Natural killer cell (primary cell): Measurements from ENCODE around the gene RAET1E. TPM values are rescaled to one million over a fixed set of nuclear protein-coding genes. Genes with fewer than 3 reads are reported as not detected.
"Not testable (repeated sequence)": the region's sequence is repeated elsewhere in the genome, so short reads cannot be mapped to it uniquely, and the experiment has no call there.

Experiments used
- ATAC-seq, 3 donors: fragments of 150-1000 bp in 2 of 3; fragments of 200-7000 bp in 1 of 3; cut with Tn5 transposase; 1 replicate in 1 of 3; 2 replicates in 2 of 3; pipeline ENCODE4 v1.10.0; 2021; ENCODE audit warnings: mild to moderate bottlenecking in 2 of 3, moderate library complexity in 2 of 3
- DNase-seq, 2 donors: peaks; one replicate each; pipeline versions ENCODE4 v3.0.0 to v3.0.0-alpha.2; 2013 to 2021; ENCODE audit warnings: mixed read lengths in 1 of 2
- H3K27ac ChIP-seq: one replicate; pipeline ENCODE4 v1.5.1; 2013; ENCODE audit warnings: mild to moderate bottlenecking, low read length
- H3K27me3 ChIP-seq: one replicate; pipeline ENCODE4 v1.6.1; 2013; ENCODE audit warnings: low read length; ENCODE audit not compliant: control insufficient read depth, insufficient read depth
- H3K36me3 ChIP-seq: one replicate; pipeline ENCODE4 v1.6.1; 2013; ENCODE audit warnings: low read length; ENCODE audit not compliant: control insufficient read depth, insufficient read depth
- H3K4me1 ChIP-seq: one replicate; pipeline ENCODE4 v1.6.1; 2013; ENCODE audit warnings: low read length; ENCODE audit not compliant: control insufficient read depth, insufficient read depth
- H3K4me3 ChIP-seq: one replicate; pipeline ENCODE4 v1.5.1; 2013; ENCODE audit warnings: low read length
- H3K9me3 ChIP-seq: one replicate; pipeline ENCODE4 v1.6.1; 2013; ENCODE audit warnings: low read length; ENCODE audit not compliant: control insufficient read depth, insufficient read depth
- H3K27ac Mint-ChIP-seq, 2 donors: one replicate each; pipeline ENCODE4 v1.8.0; 2022; ENCODE audit warnings: mild to moderate bottlenecking in 2 of 2, mixed read lengths in 2 of 2, moderate library complexity in 1 of 2
- H3K27me3 Mint-ChIP-seq, 2 donors: one replicate each; pipeline ENCODE4 v1.8.0; 2022; ENCODE audit warnings: low read depth in 2 of 2, mixed read lengths in 2 of 2
- H3K36me3 Mint-ChIP-seq: one replicate; pipeline ENCODE4 v1.8.0; 2022; ENCODE audit warnings: mixed read lengths
- H3K4me1 Mint-ChIP-seq, 2 donors: one replicate each; pipeline ENCODE4 v1.8.0; 2022; ENCODE audit warnings: mixed read lengths in 2 of 2
- H3K4me3 Mint-ChIP-seq: one replicate; pipeline ENCODE4 v1.8.0; 2022; ENCODE audit warnings: mild to moderate bottlenecking, moderate library complexity, mixed read lengths
- H3K9me3 Mint-ChIP-seq, 2 donors: one replicate each; pipeline ENCODE4 v1.8.0; 2022; ENCODE audit warnings: mixed read lengths in 2 of 2
- CTCF ChIP-seq: fragments of 200-600 bp; IDR thresholded peaks from one replicate; pipeline ENCODE4 v1.8.0; 2022; ENCODE audit warnings: antibody characterized with exemption
- WGBS: methylation state at CpG from one replicate; pipeline ENCODE4 v1.1.7; 2013; ENCODE audit warnings: missing lambda C conversion rate; ENCODE audit not compliant: insufficient coverage; 5-methylcytosine and 5-hydroxymethylcytosine counted together
- intact Hi-C: fragments of 100-400 bp; cut with micrococcal nuclease; formaldehyde crosslinking; loops from one replicate; pipeline ENCODE4 v1.14.2; 2022
- total RNA-seq, 4 donors: library from RNA; stranded (reverse); fragments of 120-200 nt in 1 of 4; gene quantifications; one replicate each; pipeline versions ENCODE4 v1.2.3 to v1.2.4, GENCODE V29; 2013 to 2022

RAET1E gene
- total RNA-seq, 3 donors from 2014 or later (not counting 1 experiment from before 2014, with no cell fraction given), result not detected

- Mint-ChIP-seq H3K4me1 (peaks cover 0 to 6% of the 10 kb centered on the region in 2 donors), H3K9me3 (no peaks in the 10 kb centered on the region), H3K36me3 (no peaks in the 10 kb centered on the region), H3K4me3 (no peak overlapping the region), H3K27me3 (peaks cover 12 to 23% of the 10 kb centered on the region in 2 donors), H3K27ac (no peak overlapping the region)
- Histone ChIP-seq H3K27ac (no peak overlapping the region), H3K9me3 (no peaks in the 10 kb centered on the region), H3K4me1 (no peaks in the 10 kb centered on the region), H3K36me3 (no peaks in the 10 kb centered on the region), H3K27me3 (no peaks in the 10 kb centered on the region), H3K4me3 (no peak overlapping the region)
- ATAC-seq (peak in 1 of 3 donors; percentile 30), DNase-seq (peak in 1 of 2 donors; percentile 66)
- intact Hi-C loops, result no loop called here
- TF ChIP-seq CTCF, result no peak
- 46% methylated on average over 5 of the region's 5 CpGs for WGBS
Measured at GRCh38 chr6:149895833-149896271, 2.1 kb downstream of the RAET1E start.

DNA sequence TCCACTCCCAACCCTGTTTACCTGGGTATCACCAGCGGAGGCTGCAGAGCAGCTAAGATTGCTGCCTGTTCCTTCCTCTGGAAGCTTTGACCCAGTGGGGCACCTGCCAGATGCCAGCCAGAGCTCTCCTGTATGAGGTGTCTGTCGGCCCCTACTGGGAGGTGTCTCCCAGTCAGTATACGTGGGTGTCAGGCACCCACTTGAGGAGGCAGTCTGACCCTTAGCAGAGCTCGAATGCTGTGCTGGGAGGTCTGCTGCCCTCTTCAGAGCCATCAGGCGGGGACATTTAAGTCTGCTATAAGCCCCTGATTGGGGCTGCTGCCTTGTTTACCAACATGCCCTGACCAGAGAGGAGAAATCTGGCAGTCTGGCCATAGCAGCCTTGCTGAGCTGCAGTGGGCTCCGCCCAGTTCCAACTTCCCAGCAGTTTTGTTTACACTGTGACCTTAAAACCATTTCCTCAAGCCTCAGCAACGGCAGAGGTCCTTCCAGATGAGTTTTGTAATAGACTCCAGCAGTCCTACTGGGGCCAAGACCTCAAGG lies 2.8 kb downstream of the RAET1E start:
- DNase-seq (no peak), ATAC-seq (no peak)
- Mint-ChIP-seq H3K27me3 (peaks cover 12 to 23% of the 10 kb centered on the region in 2 donors), H3K36me3 (no peaks in the 10 kb centered on the region), H3K9me3 (no peaks in the 10 kb centered on the region), H3K4me1 (peaks cover 0 to 6% of the 10 kb centered on the region in 2 donors), H3K27ac (no peak overlapping the region), H3K4me3 (no peak overlapping the region)
- Histone ChIP-seq H3K27me3 (no peaks in the 10 kb centered on the region), H3K4me1 (no peaks in the 10 kb centered on the region), H3K9me3 (no peaks in the 10 kb centered on the region), H3K36me3 (no peaks in the 10 kb centered on the region), H3K4me3 (no peak overlapping the region), H3K27ac (no peak overlapping the region)
- WGBS, result 77% methylated on average over 7 of the region's 7 CpGs
- intact Hi-C loops, result no loop called here
- TF ChIP-seq CTCF, result no peak

DNA sequence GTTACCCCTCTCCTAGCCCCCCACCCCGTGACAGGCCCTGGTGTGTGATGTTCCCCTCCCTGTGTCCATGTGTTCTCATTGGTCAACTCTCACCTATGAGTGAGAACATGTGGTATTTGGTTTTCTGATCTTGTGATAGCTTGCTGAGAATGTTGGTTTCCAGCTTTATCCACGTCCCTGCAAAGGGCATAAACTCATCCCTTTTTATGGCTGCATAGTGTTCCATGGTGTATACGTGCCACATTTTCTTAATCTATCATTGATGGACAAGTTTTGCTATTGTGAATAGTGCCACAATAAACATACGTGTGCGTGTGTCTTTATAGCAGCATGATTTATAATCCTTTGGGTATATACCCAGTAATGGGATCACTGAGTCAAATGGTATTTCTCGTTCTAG lies 6.0 kb downstream of the RAET1E start:
- H3K27ac ChIP-seq, ATAC-seq, H3K9me3 ChIP-seq, H3K9me3 Mint-ChIP-seq, H3K4me3 Mint-ChIP-seq, H3K27ac Mint-ChIP-seq, H3K27me3 ChIP-seq, H3K4me3 ChIP-seq, H3K4me1 Mint-ChIP-seq, H3K4me1 ChIP-seq, H3K36me3 Mint-ChIP-seq, intact Hi-C loops, H3K36me3 ChIP-seq, DNase-seq: not testable (repeated sequence)
- peaks cover 13 to 28% of the 10 kb centered on the region in 2 donors for H3K27me3 Mint-ChIP-seq
- 79% methylated on average over 3 of the region's 6 CpGs for WGBS

DNA sequence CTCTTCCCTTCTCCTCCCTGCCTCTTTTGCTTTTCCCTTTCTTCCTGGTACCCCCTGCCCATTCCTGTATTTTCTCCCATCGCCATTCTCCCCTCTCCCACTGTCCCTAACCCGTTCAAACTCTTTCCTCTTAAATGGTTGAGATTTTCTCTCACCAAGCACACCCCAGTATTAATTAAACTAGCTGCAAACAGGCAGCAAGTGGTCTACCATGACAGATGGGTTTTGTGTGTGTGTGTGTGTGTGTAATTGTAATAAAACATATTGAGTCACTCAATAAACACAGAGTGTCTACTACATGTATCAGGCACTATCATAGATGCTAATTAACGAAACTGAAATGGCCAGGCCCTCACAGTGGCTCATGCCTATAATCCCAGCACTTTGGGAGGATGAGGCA lies 6.7 kb downstream of the RAET1E start:
- intact Hi-C loops, result no loop called here
- no peak for DNase-seq
- H3K27ac Mint-ChIP-seq, result no peak overlapping the region
- no peak overlapping the region for H3K4me3 Mint-ChIP-seq
- 78% methylated on average over 3 of the region's 3 CpGs for WGBS
- Histone ChIP-seq H3K27ac (no peak overlapping the region), H3K4me3 (no peak overlapping the region), H3K9me3 (no peaks in the 10 kb centered on the region), H3K27me3 (no peaks in the 10 kb centered on the region), H3K4me1 (no peaks in the 10 kb centered on the region), H3K36me3 (no peaks in the 10 kb centered on the region)
- no peak for TF ChIP-seq CTCF
- no peaks in the 10 kb centered on the region for H3K9me3 Mint-ChIP-seq
- no peaks in the 10 kb centered on the region for H3K36me3 Mint-ChIP-seq
- peaks cover 14 to 30% of the 10 kb centered on the region in 2 donors for H3K27me3 Mint-ChIP-seq
- no peak for ATAC-seq
- H3K4me1 Mint-ChIP-seq, result peaks cover 0 to 6% of the 10 kb centered on the region in 2 donors
